ENCODE data around the gene DNAH17. TPM values are rescaled to one million over a fixed set of nuclear protein-coding genes. Genes with fewer than 3 reads are reported as not detected.

Gene DNAH17
- total RNA-seq, 5 donors from 2014 or later (not counting 1 experiment from before 2014, with no cell fraction given), result 0.33 to 1.2 (median 1.1) TPM

DNA sequence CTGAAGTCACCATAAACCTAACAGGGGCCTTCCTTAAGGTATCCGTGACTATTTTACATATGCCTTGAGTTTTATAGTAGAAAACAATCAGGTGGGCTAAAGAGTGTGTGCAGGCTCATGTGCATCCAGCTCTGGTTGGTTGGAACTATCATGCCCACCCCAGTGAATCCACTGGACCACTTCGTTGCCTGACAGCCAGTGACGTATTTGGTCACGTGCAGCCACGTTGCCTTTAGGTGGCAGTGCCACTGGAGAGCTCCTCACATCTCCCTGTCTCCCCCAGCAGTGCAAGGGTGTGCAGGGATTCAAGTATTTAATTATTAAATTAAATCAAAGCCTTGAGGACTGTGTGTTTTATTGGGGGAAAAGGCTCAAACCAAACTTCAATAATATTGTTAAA lies 42.1 kb upstream of the DNAH17 start:
- whole genome bisulfite sequencing (ENCODE audit: insufficient coverage), result 79% methylated on average over 2 of the region's 5 CpGs
- no peak overlapping the region for H3K4me3 Mint-ChIP-seq
- H3K36me3 Mint-ChIP-seq, result no peaks in the 10 kb centered on the region
- DNase-seq (no peak), ATAC-seq (replicated peaks in 1 of 4) (no peak)
- peaks cover 0 to 15% of the 10 kb centered on the region in 2 experiments for H3K27me3 ChIP-seq (replicated peaks in 1 of 2; ENCODE audit: control insufficient read depth in 2 of 2, extremely low read depth in 1 of 2, insufficient read depth in 2 of 2, low read length in 1 of 2)
- no peak overlapping the region for H3K27ac Mint-ChIP-seq
- ChIA-PET CTCF (no interaction called here), POLR2A (no interaction called here)
- H3K4me1 ChIP-seq (ENCODE audit: control insufficient read depth in 1 of 2, extremely low read depth in 1 of 2, insufficient read depth in 2 of 2, low read length in 2 of 2), result no peaks in the 10 kb centered on the region
- H3K27me3 Mint-ChIP-seq, result no peaks in the 10 kb centered on the region
- H3K4me1 Mint-ChIP-seq, result peaks cover 0 to 6% (median 0%) of the 10 kb centered on the region in 3 donors
- no peak overlapping the region for H3K4me3 ChIP-seq (ENCODE audit: control insufficient read depth in 1 of 2, extremely low read depth in 1 of 2, low read length in 1 of 2)
- H3K9me3 ChIP-seq, result no peaks in the 10 kb centered on the region
- peaks cover 0 to 5% (median 0%) of the 10 kb centered on the region in 3 donors for H3K9me3 Mint-ChIP-seq
- H3K36me3 ChIP-seq (ENCODE audit: control insufficient read depth in 2 of 2, extremely low read depth in 1 of 2, insufficient read depth in 1 of 2, low read length in 1 of 2), result no peaks in the 10 kb centered on the region
- H3K27ac ChIP-seq (ENCODE audit: low read length), result no peak overlapping the region

GRCh38 chr17:78618264-78619066 lies 41.3 kb upstream of the DNAH17 start:
- Histone ChIP-seq H3K36me3 (ENCODE audit: control insufficient read depth in 2 of 2, extremely low read depth in 1 of 2, insufficient read depth in 1 of 2, low read length in 1 of 2) (no peaks in the 10 kb centered on the region), H3K4me3 (ENCODE audit: control insufficient read depth in 1 of 2, extremely low read depth in 1 of 2, low read length in 1 of 2) (no peak overlapping the region), H3K27ac (ENCODE audit: low read length) (no peak overlapping the region), H3K27me3 (replicated peaks in 1 of 2; ENCODE audit: control insufficient read depth in 2 of 2, extremely low read depth in 1 of 2, insufficient read depth in 2 of 2, low read length in 1 of 2) (peaks cover 0 to 15% of the 10 kb centered on the region in 2 experiments), H3K9me3 (no peaks in the 10 kb centered on the region), H3K4me1 (ENCODE audit: control insufficient read depth in 1 of 2, extremely low read depth in 1 of 2, insufficient read depth in 2 of 2, low read length in 2 of 2) (no peaks in the 10 kb centered on the region)
- ATAC-seq (replicated peaks in 1 of 4) (no peak), DNase-seq (no peak)
- Mint-ChIP-seq H3K9me3 (peaks cover 0 to 5% (median 0%) of the 10 kb centered on the region in 3 donors), H3K36me3 (no peaks in the 10 kb centered on the region), H3K4me3 (no peak overlapping the region), H3K4me1 (peaks cover 0 to 6% (median 0%) of the 10 kb centered on the region in 3 donors), H3K27ac (no peak overlapping the region), H3K27me3 (no peaks in the 10 kb centered on the region)
- POLR2A ChIA-PET, result no interaction called here
- CTCF ChIA-PET, result no interaction called here
- 91% methylated on average over 12 of the region's 20 CpGs for WGBS (ENCODE audit: insufficient coverage)

DNA sequence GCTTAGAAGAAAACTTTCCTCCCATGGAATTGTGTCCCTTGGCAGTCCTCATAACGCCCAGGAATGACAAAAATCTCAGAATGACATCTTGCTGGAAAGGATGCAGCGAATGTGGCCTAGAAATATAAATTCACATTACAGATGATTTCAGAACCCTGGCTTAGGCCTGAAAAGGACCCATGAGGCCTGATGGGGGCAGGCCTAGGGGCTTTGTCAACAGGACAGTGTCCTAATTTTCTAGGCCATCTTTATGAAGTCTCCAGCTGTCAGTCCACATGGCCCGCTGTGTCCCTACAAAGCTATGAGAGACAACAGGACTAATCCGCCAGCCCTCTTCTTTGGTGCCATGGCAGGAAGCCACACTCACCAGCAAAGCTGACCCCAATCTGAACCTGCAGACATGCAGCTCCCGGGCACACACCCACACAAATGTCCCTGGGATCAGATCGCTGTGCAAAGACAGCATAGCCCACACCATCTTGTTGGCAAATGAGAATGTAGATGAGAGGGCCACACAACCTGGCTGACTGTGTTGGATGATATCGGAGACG lies 40.4 kb upstream of the DNAH17 start:
- no peak overlapping the region for H3K27ac ChIP-seq (ENCODE audit: low read length)
- ChIA-PET CTCF (no interaction called here), POLR2A (no interaction called here)
- WGBS (ENCODE audit: insufficient coverage), result 89% methylated on average over 6 of the region's 8 CpGs
- no peak overlapping the region for H3K27ac Mint-ChIP-seq
- H3K36me3 Mint-ChIP-seq, result no peaks in the 10 kb centered on the region
- H3K9me3 ChIP-seq, result no peaks in the 10 kb centered on the region
- H3K4me3 ChIP-seq (ENCODE audit: control insufficient read depth in 1 of 2, extremely low read depth in 1 of 2, low read length in 1 of 2), result no peak overlapping the region
- H3K9me3 Mint-ChIP-seq, result peaks cover 0 to 5% (median 0%) of the 10 kb centered on the region in 3 donors
- DNase-seq (no peak), ATAC-seq (replicated peaks in 1 of 4) (no peak)
- H3K4me1 ChIP-seq (ENCODE audit: control insufficient read depth in 1 of 2, extremely low read depth in 1 of 2, insufficient read depth in 2 of 2, low read length in 2 of 2), result no peaks in the 10 kb centered on the region
- peaks cover 0 to 6% (median 0%) of the 10 kb centered on the region in 3 donors for H3K4me1 Mint-ChIP-seq
- no peaks in the 10 kb centered on the region for H3K27me3 Mint-ChIP-seq
- H3K27me3 ChIP-seq (replicated peaks in 1 of 2; ENCODE audit: control insufficient read depth in 2 of 2, extremely low read depth in 1 of 2, insufficient read depth in 2 of 2, low read length in 1 of 2), result peaks cover 0 to 15% of the 10 kb centered on the region in 2 experiments
- no peak overlapping the region for H3K4me3 Mint-ChIP-seq
- no peaks in the 10 kb centered on the region for H3K36me3 ChIP-seq (ENCODE audit: control insufficient read depth in 2 of 2, extremely low read depth in 1 of 2, insufficient read depth in 1 of 2, low read length in 1 of 2)

- Histone ChIP-seq H3K9me3 (no peaks in the 10 kb centered on the region), H3K4me3 (ENCODE audit: control insufficient read depth in 1 of 2, extremely low read depth in 1 of 2, low read length in 1 of 2) (no peak overlapping the region), H3K27ac (ENCODE audit: low read length) (no peak overlapping the region), H3K27me3 (replicated peaks in 1 of 2; ENCODE audit: control insufficient read depth in 2 of 2, extremely low read depth in 1 of 2, insufficient read depth in 2 of 2, low read length in 1 of 2) (peaks cover 0 to 15% of the 10 kb centered on the region in 2 experiments), H3K36me3 (ENCODE audit: control insufficient read depth in 2 of 2, extremely low read depth in 1 of 2, insufficient read depth in 1 of 2, low read length in 1 of 2) (no peaks in the 10 kb centered on the region), H3K4me1 (ENCODE audit: control insufficient read depth in 1 of 2, extremely low read depth in 1 of 2, insufficient read depth in 2 of 2, low read length in 2 of 2) (no peaks in the 10 kb centered on the region)
- H3K9me3 Mint-ChIP-seq, result peaks cover 0 to 5% (median 0%) of the 10 kb centered on the region in 3 donors
- DNase-seq (no peak), ATAC-seq (replicated peaks in 1 of 4) (no peak)
- H3K4me1 Mint-ChIP-seq, result peaks cover 0 to 6% (median 0%) of the 10 kb centered on the region in 3 donors
- ChIA-PET CTCF (no interaction called here), POLR2A (no interaction called here)
- H3K36me3 Mint-ChIP-seq, result no peaks in the 10 kb centered on the region
- 93% methylated on average over 12 of the region's 13 CpGs for WGBS (ENCODE audit: insufficient coverage)
- H3K4me3 Mint-ChIP-seq, result no peak overlapping the region
- H3K27ac Mint-ChIP-seq, result no peak overlapping the region
- no peaks in the 10 kb centered on the region for H3K27me3 Mint-ChIP-seq
Observed at GRCh38 chr17:78616946-78617345, 39.8 kb upstream of the DNAH17 start.

DNA sequence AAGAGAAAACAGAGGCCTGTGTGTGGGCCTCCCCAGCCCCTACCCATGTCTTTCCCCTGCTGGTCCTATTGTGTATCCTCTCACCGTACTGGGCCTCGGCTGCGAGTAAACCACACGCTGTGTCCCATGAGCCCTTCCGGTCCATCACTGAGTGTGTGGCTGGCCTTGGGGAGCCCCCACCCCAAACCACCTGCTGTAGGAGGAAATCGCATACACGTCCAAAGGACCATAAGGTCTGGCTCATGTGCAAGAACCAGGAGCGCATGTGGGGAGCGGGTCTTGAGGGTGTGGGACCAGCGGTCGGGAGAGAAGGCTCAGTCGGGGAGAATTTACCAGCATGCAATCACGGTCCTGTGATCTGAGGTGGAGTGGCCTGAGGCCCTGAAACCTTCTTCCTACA lies 38.4 kb upstream of the DNAH17 start:
- POLR2A ChIA-PET, result no interaction called here
- Histone ChIP-seq H3K4me1 (ENCODE audit: control insufficient read depth in 1 of 2, extremely low read depth in 1 of 2, insufficient read depth in 2 of 2, low read length in 2 of 2) (no peaks in the 10 kb centered on the region), H3K27me3 (replicated peaks in 1 of 2; ENCODE audit: control insufficient read depth in 2 of 2, extremely low read depth in 1 of 2, insufficient read depth in 2 of 2, low read length in 1 of 2) (peaks cover 0 to 11% of the 10 kb centered on the region in 2 experiments), H3K36me3 (ENCODE audit: control insufficient read depth in 2 of 2, extremely low read depth in 1 of 2, insufficient read depth in 1 of 2, low read length in 1 of 2) (no peaks in the 10 kb centered on the region), H3K27ac (ENCODE audit: low read length) (no peak overlapping the region), H3K4me3 (ENCODE audit: control insufficient read depth in 1 of 2, extremely low read depth in 1 of 2, low read length in 1 of 2) (no peak overlapping the region), H3K9me3 (no peaks in the 10 kb centered on the region)
- DNase-seq (no peak), ATAC-seq (replicated peaks in 1 of 4) (no peak)
- peaks cover 0 to 5% (median 0%) of the 10 kb centered on the region in 3 donors for H3K9me3 Mint-ChIP-seq
- CTCF ChIA-PET, result no interaction called here
- H3K27me3 Mint-ChIP-seq, result peaks cover 0 to 3% of the 10 kb centered on the region in 2 donors
- H3K36me3 Mint-ChIP-seq, result no peaks in the 10 kb centered on the region
- 100% methylated on average over 4 of the region's 13 CpGs for WGBS (ENCODE audit: insufficient coverage)
- H3K4me1 Mint-ChIP-seq, result peaks cover 0 to 6% (median 0%) of the 10 kb centered on the region in 3 donors
- no peak overlapping the region for H3K4me3 Mint-ChIP-seq
- H3K27ac Mint-ChIP-seq, result no peak overlapping the region

- ATAC-seq (replicated peaks in 1 of 4) (no peak), DNase-seq (no peak)
- Mint-ChIP-seq H3K4me1 (peaks cover 0 to 6% (median 0%) of the 10 kb centered on the region in 3 donors), H3K27me3 (peaks cover 2 to 3% of the 10 kb centered on the region in 2 donors), H3K36me3 (no peaks in the 10 kb centered on the region), H3K27ac (no peak overlapping the region), H3K9me3 (no peaks in the 10 kb centered on the region), H3K4me3 (no peak overlapping the region)
- ChIA-PET POLR2A (no interaction called here), CTCF (interaction anchor here in 1 of 2 donors (0.6 kb wide), 1 partner anchor 15 kb away, joined by 3 read pairs; no protein-coding TSS in a partner anchor)
- Histone ChIP-seq H3K4me3 (ENCODE audit: control insufficient read depth in 1 of 2, extremely low read depth in 1 of 2, low read length in 1 of 2) (no peak overlapping the region), H3K9me3 (no peaks in the 10 kb centered on the region), H3K36me3 (ENCODE audit: control insufficient read depth in 2 of 2, extremely low read depth in 1 of 2, insufficient read depth in 1 of 2, low read length in 1 of 2) (no peaks in the 10 kb centered on the region), H3K27ac (ENCODE audit: low read length) (no peak overlapping the region), H3K4me1 (ENCODE audit: control insufficient read depth in 1 of 2, extremely low read depth in 1 of 2, insufficient read depth in 2 of 2, low read length in 2 of 2) (no peaks in the 10 kb centered on the region), H3K27me3 (replicated peaks in 1 of 2; ENCODE audit: control insufficient read depth in 2 of 2, extremely low read depth in 1 of 2, insufficient read depth in 2 of 2, low read length in 1 of 2) (peaks cover 0 to 20% of the 10 kb centered on the region in 2 experiments)
- 88% methylated on average over 9 of the region's 11 CpGs for WGBS (ENCODE audit: insufficient coverage)
Observed at GRCh38 chr17:78613416-78613815, 36.2 kb upstream of the DNAH17 start.

Data from T-cell (primary cell).